Upper lobe of right lung (tissue), 1 donor: Measurements from ENCODE around the gene OR51I2. TPM values are rescaled to one million over a fixed set of nuclear protein-coding genes. Genes with fewer than 3 reads are reported as not detected.

ENCODE experiments used
- ATAC-seq: fragments of 200-7000 bp; cut with Tn5 transposase; one replicate; pipeline ENCODE4 v1.9.1; 2020; ENCODE audit warnings: mild to moderate bottlenecking, moderate library complexity
- DNase-seq: peaks from one replicate; pipeline ENCODE4 v3.0.0-alpha.2; 2020
- H3K27ac ChIP-seq: fragments of 200-600 bp; one replicate; pipeline ENCODE4 v1.8.0; 2022
- H3K27me3 ChIP-seq: fragments of 200-600 bp; one replicate; pipeline ENCODE4 v1.8.0; 2022; ENCODE audit warnings: mild to moderate bottlenecking
- H3K36me3 ChIP-seq: fragments of 200-600 bp; one replicate; pipeline ENCODE4 v1.8.0; 2022
- H3K4me1 ChIP-seq: fragments of 200-600 bp; one replicate; pipeline ENCODE4 v1.8.0; 2022
- H3K4me3 ChIP-seq: fragments of 200-600 bp; one replicate; pipeline ENCODE4 v1.8.0; 2022; ENCODE audit warnings: mild to moderate bottlenecking
- H3K9me3 ChIP-seq: fragments of 200-600 bp; one replicate; pipeline ENCODE4 v1.8.0; 2022
- CTCF ChIP-seq: fragments of 200-600 bp; IDR thresholded peaks from one replicate; pipeline ENCODE4 v1.8.0; 2022; ENCODE audit warnings: antibody characterized with exemption
- intact Hi-C: fragments of 100-400 bp; cut with DNase I; formaldehyde crosslinking; loops from one replicate; pipeline ENCODE4 v1.11.0; 2022
- total RNA-seq: library from RNA; stranded (reverse); fragmentation: NEBNext Ultra II Directional; extraction: Animal tissue kit (Norgen Biotek cat#: 25700); gene quantifications from one replicate; pipeline ENCODE4 v1.2.1, GENCODE V29; 2021
- donor health status: DM: no; HTN: yes; CAD: no; lungs with severe emphysema.

Gene OR51I2
- total RNA-seq, 1 donor from 2014 or later: not detected

DNA sequence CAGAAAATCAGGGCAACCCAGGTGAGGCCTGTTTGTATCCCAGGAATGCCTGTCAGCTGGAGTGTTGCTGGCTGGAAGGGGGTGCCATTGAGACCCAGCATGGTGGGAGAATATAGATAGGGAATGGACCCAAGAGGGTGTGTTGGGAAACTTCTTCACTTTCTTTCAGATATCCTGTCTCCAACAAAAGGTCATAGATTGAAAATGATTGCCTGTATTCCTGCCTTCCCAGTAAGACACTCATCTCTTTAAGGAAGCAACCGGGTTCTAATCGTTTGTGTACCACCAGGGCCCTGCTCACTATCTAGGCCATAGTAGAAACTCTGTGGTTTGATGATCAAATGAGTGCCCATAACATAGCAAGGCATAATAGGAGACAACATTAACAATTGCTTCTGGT, 7.7 kb upstream of the OR51I2 start, which contains the start of gene OR51I1:
TSS of gene OR51I1 (minus strand) at position 101 of the 400 bp plus-strand sequence. CDS start at position 101, 0 bp downstream.
- Histone ChIP-seq H3K4me3 (no peak within 1 kb of the TSS), H3K4me1 (no peaks in the 10 kb centered on the region), H3K27ac (no peak within 1 kb of the TSS), H3K27me3 (no peaks in the 10 kb centered on the region), H3K36me3 (no peaks in the 10 kb centered on the region), H3K9me3 (no peaks in the 10 kb centered on the region)
- intact Hi-C loops: no loop called here
- DNase-seq: no peak
- ATAC-seq: no peak
- TF ChIP-seq CTCF: no peak

- Histone ChIP-seq H3K4me3 (no peak overlapping the region), H3K9me3 (no peaks in the 10 kb centered on the region), H3K27me3 (no peaks in the 10 kb centered on the region), H3K27ac (no peak overlapping the region), H3K4me1 (no peaks in the 10 kb centered on the region), H3K36me3 (no peaks in the 10 kb centered on the region)
- DNase-seq (no peak), ATAC-seq (no peak)
- intact Hi-C loops: no loop called here
- TF ChIP-seq CTCF: no peak
These were observed 5.2 kb upstream of the OR51I2 start for GRCh38 chr11:5443835-5444393.

DNA sequence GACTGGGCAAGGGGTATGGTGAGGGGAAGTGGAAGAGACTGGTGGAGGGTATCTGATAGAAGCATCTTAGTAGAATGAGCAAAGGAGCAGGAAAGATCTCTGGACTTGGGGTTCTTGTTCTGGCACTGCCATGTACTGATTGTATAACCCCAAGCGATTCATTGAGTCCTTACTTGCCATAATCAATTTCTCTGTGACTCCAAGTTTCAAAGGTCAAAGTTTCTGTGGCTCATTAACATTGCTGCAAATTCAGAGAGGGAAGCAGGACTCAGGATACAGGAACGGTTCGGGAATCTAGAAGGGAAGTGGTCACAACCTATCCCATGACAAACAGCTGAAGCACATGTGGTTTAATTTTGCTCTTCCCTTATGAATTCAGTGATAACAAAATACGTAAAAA, 309 bp downstream of the OR51I2 start:
- no peaks in the 10 kb centered on the region for H3K4me1 ChIP-seq
- ATAC-seq: no peak
- H3K9me3 ChIP-seq: no peaks in the 10 kb centered on the region
- no peak overlapping the region for H3K27ac ChIP-seq
- DNase-seq: no peak
- no peaks in the 10 kb centered on the region for H3K36me3 ChIP-seq
- intact Hi-C loops: no loop called here
- H3K4me3 ChIP-seq: no peak overlapping the region
- no peaks in the 10 kb centered on the region for H3K27me3 ChIP-seq
- no peak for TF ChIP-seq CTCF

DNA sequence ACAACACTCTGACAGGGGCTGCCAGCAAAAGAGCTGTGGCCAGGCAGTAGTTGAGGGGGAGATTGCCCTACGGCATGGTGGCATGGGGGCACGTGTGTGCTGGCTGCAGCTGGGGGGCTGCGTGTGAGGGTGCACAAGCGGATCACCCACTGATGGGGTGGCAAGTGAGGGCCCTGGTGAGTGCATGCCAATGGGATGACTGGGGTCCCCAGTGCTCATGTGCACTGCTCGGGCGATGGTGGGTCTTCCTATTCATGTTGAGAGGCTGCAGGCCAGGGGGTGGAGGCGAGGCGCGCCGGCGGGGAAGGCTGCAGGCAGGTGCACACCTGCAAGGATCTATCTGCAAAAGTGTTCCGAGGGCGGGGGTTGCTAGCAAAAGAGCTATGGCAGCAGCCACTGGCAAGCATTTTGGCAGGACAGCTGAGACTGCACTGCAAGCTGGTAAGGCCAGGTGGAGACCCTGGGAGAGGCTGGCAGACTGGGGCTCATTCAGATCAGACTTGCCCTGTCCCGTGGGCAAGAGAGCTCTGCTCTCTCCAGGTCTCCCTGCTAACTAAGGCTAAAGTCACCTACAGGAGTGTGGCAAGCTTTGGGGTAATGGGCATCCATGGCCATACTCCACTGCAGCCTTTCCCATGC, 12.0 kb downstream of the OR51I2 start:
- H3K27me3 ChIP-seq: no peaks in the 10 kb centered on the region
- TF ChIP-seq CTCF: no peak
- no peaks in the 10 kb centered on the region for H3K9me3 ChIP-seq
- no peaks in the 10 kb centered on the region for H3K4me1 ChIP-seq
- no peak overlapping the region for H3K4me3 ChIP-seq
- intact Hi-C loops: loop anchor here (10.0 kb wide), 1 partner anchor 344 kb away; the partner anchor contains the start of gene OR52N2
- no peaks in the 10 kb centered on the region for H3K36me3 ChIP-seq
- ATAC-seq (no peak), DNase-seq (no peak)
- H3K27ac ChIP-seq: no peak overlapping the region

GRCh38 chr11:5467527-5467926, 18.4 kb downstream of the OR51I2 start:
- no peaks in the 10 kb centered on the region for H3K9me3 ChIP-seq
- intact Hi-C loops: loop anchor here (10.0 kb wide), 1 partner anchor 337 kb away; the partner anchor contains the start of gene OR52N2
- no peaks in the 10 kb centered on the region for H3K36me3 ChIP-seq
- no peak overlapping the region for H3K27ac ChIP-seq
- DNase-seq: no peak
- no peak for TF ChIP-seq CTCF
- H3K4me3 ChIP-seq: no peak overlapping the region
- no peaks in the 10 kb centered on the region for H3K27me3 ChIP-seq
- no peak for ATAC-seq
- no peaks in the 10 kb centered on the region for H3K4me1 ChIP-seq
